ENCODE measurements around the gene CSAG1.
"Not testable (repeated sequence)": the region's sequence is repeated elsewhere in the genome, so short reads cannot be mapped to it uniquely, and the experiment has no call there.

Gene CSAG1

DNA sequence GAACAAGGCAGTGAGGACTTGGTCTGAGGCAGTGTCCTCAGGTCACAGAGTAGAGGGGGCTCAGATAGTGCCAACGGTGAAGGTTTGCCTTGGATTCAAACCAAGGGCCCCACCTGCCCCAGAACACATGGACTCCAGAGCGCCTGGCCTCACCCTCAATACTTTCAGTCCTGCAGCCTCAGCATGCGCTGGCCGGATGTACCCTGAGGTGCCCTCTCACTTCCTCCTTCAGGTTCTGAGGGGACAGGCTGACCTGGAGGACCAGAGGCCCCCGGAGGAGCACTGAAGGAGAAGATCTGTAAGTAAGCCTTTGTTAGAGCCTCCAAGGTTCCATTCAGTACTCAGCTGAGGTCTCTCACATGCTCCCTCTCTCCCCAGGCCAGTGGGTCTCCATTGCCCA lies 33.1 kb downstream of the CSAG1 start:
- DNase-seq (ENCODE audit: extremely low read depth in 1 of 2, low read depth in 1 of 2) = not testable (repeated sequence)

GRCh38 chrX:152697952-152698931 lies 35.3 kb downstream of the CSAG1 start, which contains the start of gene MAGEA3:
MAGEA3 (plus strand) TSS chrX:152698794; CDS start chrX:152700833, 2,039 bp downstream.
- DNase-seq (ENCODE audit: extremely low read depth in 1 of 2, low read depth in 1 of 2) = not testable (repeated sequence)

DNA sequence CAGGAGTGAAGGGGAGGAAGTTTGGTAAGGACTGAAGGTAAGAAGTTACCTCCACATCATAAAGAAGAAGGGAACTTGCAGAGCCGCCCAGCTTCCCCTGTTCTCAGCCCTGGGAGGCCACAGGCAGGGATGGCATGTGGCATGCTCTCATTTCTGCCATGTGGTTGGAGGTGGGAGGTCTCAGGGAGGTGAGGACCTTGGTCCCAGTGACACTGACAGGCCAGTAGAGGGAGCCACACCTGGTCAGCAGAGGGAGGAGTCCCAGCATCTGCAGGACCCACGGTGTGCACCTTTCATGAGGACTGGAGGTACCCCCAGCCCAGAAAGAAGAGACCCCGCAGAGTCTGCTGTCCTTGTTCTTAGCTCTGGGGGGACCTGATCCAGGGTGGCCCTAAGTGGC lies 52.5 kb downstream of the CSAG1 start:
- not testable (repeated sequence) for DNase-seq (ENCODE audit: extremely low read depth in 1 of 2, low read depth in 1 of 2)

All from stimulated activated CD8-positive, alpha-beta memory T cell treated with anti-CD3 and anti-CD28 coated beads, Interleukin-7, amount 100 ng/mL, for 48 hours (primary cell).